MM.1S (cell line): ENCODE measurements around the gene SUSD2.

ENCODE experiments used
- CTCF ChIP-seq: fragments of 300-600 bp; sonication (generic); IDR thresholded peaks from 2 replicates; pipeline ENCODE4 v1.5.1; 2016; ENCODE audit warnings: antibody characterized with exemption, low read length, mixed read lengths
- EZH2 ChIP-seq: fragments of 300-600 bp; sonication (generic); optimal IDR thresholded peaks from 2 replicates; pipeline ENCODE3; 2017; ENCODE audit warnings: low read depth, mild to moderate bottlenecking, antibody characterized with exemption, low read length, mixed read lengths

GRCh38 chr22:24219750-24220149 is 38.5 kb downstream of the SUSD2 start:
- TF ChIP-seq CTCF (no peak), EZH2 (no peak)
